ENCODE measurements around the gene OTUD1. TPM values are rescaled to one million over a fixed set of nuclear protein-coding genes. Genes with fewer than 3 reads are reported as not detected.
"Not testable (repeated sequence)": the region's sequence is repeated elsewhere in the genome, so short reads cannot be mapped to it uniquely, and the experiment has no call there.

The OTUD1 gene
- total and polyA plus RNA-seq, 2 of the 4 experiments (the other 2 are of a cell fraction) = 1.3 to 1.4 TPM

GRCh38 chr10:23390408-23390807 lies 48.5 kb upstream of the OTUD1 start:
- H3K9me1 ChIP-seq (ENCODE audit: insufficient read depth, low read length); H2AFZ ChIP-seq (replicated peaks; ENCODE audit: low read length, poor library complexity); H3K14ac ChIP-seq (replicated peaks; ENCODE audit: low read depth, low read length); H2BK15ac ChIP-seq (ENCODE audit: low read depth, low read length); H3K4ac ChIP-seq (ENCODE audit: low read depth, low read length); BruUV-seq (replicated peaks); H4K91ac ChIP-seq (ENCODE audit: insufficient read depth, low read depth, low read length); H3K27ac ChIP-seq (ENCODE audit: insufficient read depth, low read length); H2BK5ac ChIP-seq (ENCODE audit: low read depth, low read length, poor library complexity, severe bottlenecking); in situ Hi-C loops (cut with MboI; ENCODE audit: low sequenced_read_pairs); H3K4me1 ChIP-seq (ENCODE audit: control insufficient read depth, insufficient read depth, low read length); H2BK120ac ChIP-seq (ENCODE audit: low read depth, low read length); H3K27me3 ChIP-seq (ENCODE audit: control insufficient read depth, insufficient read depth, low read length); intact Hi-C loops (cut with micrococcal nuclease); H2BK20ac ChIP-seq (ENCODE audit: low read depth, low read length); H3K4me2 ChIP-seq (ENCODE audit: low read depth, low read length); H3K56ac ChIP-seq (ENCODE audit: extremely low read depth, insufficient read depth, low read length); CTCF ChIA-PET; H2AK9ac ChIP-seq (replicated peaks; ENCODE audit: low read depth, low read length, poor library complexity); H3K79me1 ChIP-seq (ENCODE audit: low read depth in 1 of 2, low read length in 2 of 2); H3K36me3 ChIP-seq (ENCODE audit: control insufficient read depth, insufficient read depth, low read length); ATAC-seq (ENCODE audit: low read depth); DNase-seq; H3K23ac ChIP-seq (ENCODE audit: low read depth, low read length); dilution Hi-C loops (cut with HindIII; ENCODE audit: low sequenced_read_pairs, unreplicated experiment); H4K20me1 ChIP-seq (ENCODE audit: insufficient read depth, low read length); H4K8ac ChIP-seq (ENCODE audit: low read depth in 2 of 2, low read length in 2 of 2); H3K9me3 ChIP-seq (ENCODE audit: control insufficient read depth, insufficient read depth, low read length); H3K18ac ChIP-seq (ENCODE audit: low read depth, low read length); H3K4me3 ChIP-seq (ENCODE audit: insufficient read depth, low read depth, low read length); POLR2A ChIA-PET (ENCODE audit: unreplicated experiment); H4K5ac ChIP-seq (ENCODE audit: low read depth, low read length); H2AK5ac ChIP-seq (ENCODE audit: low read depth, low read length); H3K9ac ChIP-seq (ENCODE audit: low read depth, low read length): not testable (repeated sequence)
- 92% methylated on average over 2 of the region's 10 CpGs; no CpG with 5 or more reads in 1 of the 2 experiments for WGBS, 2 experiments (ENCODE audit: extremely low coverage in 2 of 2, insufficient read length in 1 of 2)

Data from IMR-90 (cell line).